Glomerular visceral epithelial cell (primary cell): ENCODE results near the gene FBXO44.

Source experiments
- DNase-seq: peaks from one replicate; pipeline ENCODE4 v3.0.0-alpha.2; 2016; ENCODE audit errors: extremely low spot score

FBXO44 gene

DNA sequence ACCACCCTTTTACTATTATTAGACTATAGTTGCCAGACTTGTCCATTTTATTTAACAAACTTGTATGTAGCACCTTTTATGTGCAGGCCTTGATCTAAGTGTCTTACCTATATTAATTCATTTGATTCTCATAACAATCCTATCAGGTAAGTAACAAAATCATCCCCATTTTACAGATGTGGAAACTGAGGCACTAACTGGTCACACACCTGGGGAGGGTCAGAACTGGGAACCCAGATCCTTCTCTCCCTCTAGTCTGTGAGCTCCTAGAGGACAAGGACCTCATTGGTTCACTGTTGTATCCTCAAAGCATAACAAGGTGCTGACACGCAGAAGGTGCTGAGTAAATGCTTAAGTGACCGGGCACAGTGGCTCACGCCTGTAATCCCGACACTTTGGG, 15.3 kb upstream of the FBXO44 start:
- DNase-seq, result no peak

GRCh38 chr1:11640101-11640500, 14.6 kb upstream of the FBXO44 start:
- DNase-seq, result no peak

- no peak for DNase-seq
Observed at GRCh38 chr1:11640944-11641343, 13.7 kb upstream of the FBXO44 start.

DNA sequence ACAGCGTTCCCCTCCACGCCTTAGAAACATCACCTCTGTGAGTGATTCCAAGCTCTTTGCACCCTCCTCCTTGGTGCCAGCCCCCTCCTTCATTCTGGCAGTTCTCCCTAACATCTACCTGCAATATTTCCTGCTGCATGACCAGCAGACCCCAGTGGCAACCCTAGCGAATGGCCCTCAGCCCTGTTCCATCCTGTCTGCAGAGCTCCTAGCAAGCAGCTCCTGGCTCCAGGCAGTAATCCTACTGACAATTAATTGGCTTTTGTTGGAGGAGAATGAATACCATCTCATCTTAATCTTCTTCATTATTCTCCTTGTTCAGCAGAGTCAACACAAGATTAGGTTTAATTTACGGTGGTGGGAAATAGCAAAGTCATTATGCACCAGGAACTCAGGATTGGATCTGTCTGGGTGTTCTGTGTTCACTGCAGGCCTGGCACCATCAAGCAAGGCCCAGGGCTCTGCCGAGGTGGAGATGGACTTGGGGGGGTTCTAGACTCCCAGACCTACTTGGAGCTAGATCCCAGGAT, 12.8 kb upstream of the FBXO44 start:
- DNase-seq, result no peak

DNA sequence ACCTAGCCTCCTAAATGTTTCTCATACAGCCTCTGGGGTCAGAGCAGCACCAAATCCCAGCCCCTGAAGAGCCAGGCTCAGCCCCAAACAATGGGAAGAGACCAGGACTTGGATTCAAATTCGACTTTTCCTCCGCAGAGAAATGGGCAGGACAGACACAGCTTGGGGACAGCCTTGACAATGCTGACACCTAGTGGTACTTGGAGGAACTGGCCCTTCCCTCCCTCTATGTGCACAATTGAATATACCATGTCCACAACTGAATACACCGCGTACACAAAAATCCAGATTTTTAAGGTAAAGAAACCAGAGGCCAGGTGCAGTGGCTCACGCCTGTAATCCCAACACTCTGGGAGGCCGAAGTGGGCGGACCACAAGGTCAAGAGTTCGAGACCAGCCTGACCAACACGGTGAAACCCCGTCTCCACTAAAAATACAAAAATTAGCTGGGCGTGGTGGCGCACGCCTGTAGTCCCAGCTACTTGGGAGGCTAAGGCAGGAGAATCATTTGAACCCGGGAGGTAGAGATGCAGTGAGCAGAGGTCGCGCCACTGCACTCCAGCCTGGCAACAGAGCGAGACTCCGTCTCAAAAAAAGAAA, 12.2 kb upstream of the FBXO44 start:
- peak; percentile 61 for DNase-seq

DNA sequence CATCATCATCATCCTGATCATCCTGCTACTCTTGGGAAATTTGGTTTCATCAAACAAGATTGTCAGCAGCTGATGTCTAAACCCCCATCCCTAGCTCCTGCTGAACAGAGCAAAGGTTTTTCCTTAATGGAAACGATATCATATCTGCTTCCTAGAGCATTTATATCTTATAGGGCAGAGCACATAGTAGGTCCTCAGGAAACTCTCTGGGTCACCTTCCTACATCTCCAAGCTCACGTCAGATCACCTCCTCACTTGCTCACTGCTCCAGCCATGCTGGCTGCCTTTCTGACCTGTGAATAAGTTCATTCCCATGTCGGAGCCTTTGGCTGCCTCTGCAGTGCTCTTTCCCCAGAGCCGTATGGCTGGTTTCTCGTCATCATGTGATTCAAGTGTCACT, 10.9 kb upstream of the FBXO44 start:
- DNase-seq, result no peak

GRCh38 chr1:11645270-11645669, 9.4 kb upstream of the FBXO44 start:
- DNase-seq, result no peak

GRCh38 chr1:11645670-11646265, 8.9 kb upstream of the FBXO44 start:
- DNase-seq, result peak; percentile 70

DNA sequence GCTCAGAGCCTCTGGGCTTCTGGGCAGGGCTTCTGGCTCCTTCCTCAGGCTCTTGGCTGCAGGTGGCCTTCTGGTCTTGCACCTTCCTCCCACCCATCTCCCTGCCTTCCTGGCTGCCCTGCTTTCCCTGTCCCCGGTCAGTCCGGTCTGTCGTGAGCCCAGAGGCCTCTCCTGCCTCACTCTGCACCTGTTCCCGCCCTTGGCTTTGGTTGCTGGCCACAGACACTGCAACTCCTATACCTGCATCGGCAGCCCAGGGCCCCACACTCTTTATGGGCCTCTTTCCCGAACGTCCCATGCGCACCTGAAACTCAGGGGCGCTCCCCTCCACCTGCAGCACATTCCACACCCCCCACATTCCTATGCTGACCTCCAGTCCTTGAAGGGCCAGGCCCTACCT, 8.4 kb upstream of the FBXO44 start:
- no peak for DNase-seq

DNA sequence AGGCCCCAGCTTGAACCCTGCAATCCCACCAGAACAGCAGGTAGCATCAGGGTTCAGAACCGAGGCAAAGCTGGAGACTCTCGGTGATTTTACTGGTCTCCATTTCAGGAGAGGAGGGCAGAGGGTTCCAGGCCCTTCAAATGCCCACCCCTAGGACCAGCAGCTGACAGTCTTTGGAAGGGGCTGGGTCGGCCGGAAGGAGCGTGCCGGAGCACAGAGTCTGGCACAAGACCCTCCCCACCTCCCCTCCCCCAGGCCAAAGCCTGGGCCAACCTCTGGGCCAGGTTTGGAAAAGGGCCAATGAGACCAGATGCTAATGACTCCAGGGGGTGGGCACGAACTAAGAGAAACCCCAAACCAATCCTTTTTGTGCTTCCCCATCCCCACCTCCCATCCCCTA, 7.3 kb upstream of the FBXO44 start:
- DNase-seq, result no peak

GRCh38 chr1:11648039-11648438, 6.6 kb upstream of the FBXO44 start:
- no peak for DNase-seq

DNA sequence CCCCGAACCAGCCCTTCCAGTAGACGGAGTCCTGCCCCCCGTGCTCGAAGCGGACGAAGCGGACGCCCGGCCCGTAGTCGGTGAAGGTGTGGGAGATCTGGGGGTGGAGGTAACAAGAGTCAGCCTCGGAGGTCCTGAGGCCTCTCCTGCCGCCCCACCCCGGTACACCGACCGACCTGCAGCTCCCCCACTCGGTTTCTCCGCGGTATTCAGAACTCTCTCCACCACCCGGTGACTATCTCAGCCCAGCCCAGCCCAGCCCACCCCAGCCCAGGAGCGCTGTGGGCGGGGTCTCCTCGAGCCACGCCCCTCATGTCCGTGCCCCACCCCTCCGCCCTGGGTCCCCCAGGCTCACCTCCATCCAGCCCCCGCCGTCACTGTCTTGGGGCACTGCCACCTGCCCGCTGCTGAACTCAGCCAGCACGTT, 5.9 kb upstream of the FBXO44 start:
- no peak for DNase-seq

GRCh38 chr1:11649237-11649623, 5.4 kb upstream of the FBXO44 start:
- no peak for DNase-seq

GRCh38 chr1:11649624-11650330, 4.9 kb upstream of the FBXO44 start:
- no peak for DNase-seq

GRCh38 chr1:11650331-11650991, 4.2 kb upstream of the FBXO44 start:
- peak; percentile 64 for DNase-seq

DNA sequence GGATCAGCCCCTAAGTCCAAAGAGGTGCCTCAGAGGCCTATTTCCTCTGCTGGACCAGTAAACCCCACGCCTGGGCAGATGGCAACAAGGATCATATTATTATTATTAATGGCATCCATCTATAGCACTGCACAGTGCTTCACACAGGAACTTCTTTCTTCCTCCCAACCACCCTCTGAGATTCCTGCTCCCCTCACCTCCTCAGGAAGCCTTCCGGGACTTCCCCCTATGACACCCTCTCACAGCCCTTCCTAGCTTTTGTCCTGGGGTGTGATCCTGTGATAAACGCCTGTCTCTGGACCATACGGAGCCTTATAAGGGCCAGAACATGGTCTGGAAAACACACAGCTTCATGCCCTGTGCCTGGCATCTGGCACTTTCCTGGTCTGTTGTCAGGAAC, 3.7 kb upstream of the FBXO44 start:
- no peak for DNase-seq

- no peak for DNase-seq
Observed at GRCh38 chr1:11652203-11652780, 2.4 kb upstream of the FBXO44 start.

DNA sequence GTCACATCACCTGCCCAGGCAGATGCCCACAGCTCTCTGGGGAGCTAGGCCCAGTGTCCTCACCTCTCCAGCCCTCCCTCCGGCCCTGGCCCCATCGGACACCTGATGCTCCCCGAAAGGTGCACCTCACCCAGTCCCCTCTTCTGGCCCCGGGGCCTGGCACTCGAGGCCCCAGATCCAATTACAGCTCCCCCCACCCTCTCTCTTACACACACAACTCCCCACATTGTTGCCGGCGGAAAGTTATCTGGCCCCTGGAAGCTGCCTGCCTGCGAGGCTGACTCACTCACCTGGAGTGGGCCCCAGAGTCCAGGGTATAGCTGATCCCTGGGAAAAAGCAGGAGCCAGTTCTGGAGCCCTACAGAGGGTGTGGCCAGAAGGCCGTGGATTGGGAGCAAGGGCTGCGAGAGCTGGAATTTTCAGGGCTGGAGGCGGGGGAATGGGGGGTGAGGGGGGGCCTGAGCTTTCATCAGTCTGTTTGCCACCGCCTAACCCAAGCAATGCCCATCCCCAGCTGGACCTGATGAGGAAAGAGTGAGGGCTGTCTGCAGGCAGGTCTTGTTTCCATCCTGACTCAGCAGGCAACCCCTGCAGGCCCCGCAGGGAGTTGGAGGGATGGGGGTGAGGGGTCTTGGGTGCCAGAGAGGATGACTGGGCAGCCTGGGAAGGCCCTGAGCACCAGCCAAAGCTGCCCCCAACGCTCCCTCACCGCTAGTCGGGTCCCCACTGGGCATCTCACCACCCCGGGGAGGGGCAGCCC, 1.4 kb upstream of the FBXO44 start:
- peak; percentile 29 for DNase-seq

GRCh38 chr1:11653861-11654136, 878 bp upstream of the FBXO44 start:
- DNase-seq, result no peak

- DNase-seq, result no peak
Observed at GRCh38 chr1:11654939-11655808, 497 bp downstream of the FBXO44 start.

GRCh38 chr1:11657654-11658053, 3.0 kb downstream of the FBXO44 start:
- no peak for DNase-seq
